Activated naive CD8-positive, alpha-beta T cell treated with anti-CD3 and anti-CD28 coated beads, Interleukin-2, amount 50 U/mL, for 16 hours (primary cell): ENCODE results near the gene RBPMS2.
"Not testable (repeated sequence)": the region's sequence is repeated elsewhere in the genome, so short reads cannot be mapped to it uniquely, and the experiment has no call there.

ENCODE experiments used
- DNase-seq: peaks from one replicate; pipeline ENCODE4 v3.0.0-alpha.2; 2020; ENCODE audit warnings: low read depth, low spot score

RBPMS2 gene

GRCh38 chr15:64775551-64776401, at the start of gene RBPMS2:
TSS of gene RBPMS2 (minus strand) at chr15:64775589. CDS start at chr15:64775319, 270 bp downstream.
- DNase-seq, result no peak

GRCh38 chr15:64824929-64825430, 49.6 kb upstream of the RBPMS2 start:
- DNase-seq, result no peak

GRCh38 chr15:64816452-64816851, 41.1 kb upstream of the RBPMS2 start:
- DNase-seq, result no peak

- not testable (repeated sequence) for DNase-seq
Observed at GRCh38 chr15:64814965-64815364, 39.6 kb upstream of the RBPMS2 start.

DNA sequence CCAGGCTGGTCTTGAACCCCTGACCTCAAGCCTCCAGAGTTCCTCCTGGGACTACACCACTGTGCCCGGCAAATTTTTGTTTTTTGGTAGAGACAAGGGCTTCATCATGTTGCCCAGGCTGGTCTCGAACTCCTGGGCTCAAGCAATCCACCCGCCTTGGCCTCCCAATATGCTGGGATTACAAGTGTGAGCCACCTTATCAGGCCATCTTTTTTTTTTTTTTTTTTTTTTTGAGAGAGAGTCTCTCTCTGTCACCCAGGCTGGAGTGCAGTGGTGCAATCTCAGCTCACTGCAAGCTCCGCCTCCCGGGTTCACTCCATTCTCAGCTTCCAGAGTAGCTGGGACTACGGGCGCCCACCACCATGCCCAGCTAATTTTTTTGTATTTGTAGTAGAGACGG, 38.9 kb upstream of the RBPMS2 start:
- not testable (repeated sequence) for DNase-seq

GRCh38 chr15:64813075-64813474, 37.7 kb upstream of the RBPMS2 start:
- no peak for DNase-seq

GRCh38 chr15:64810497-64811326, 35.3 kb upstream of the RBPMS2 start:
- DNase-seq, result no peak

- DNase-seq, result peak; percentile 32
Observed at GRCh38 chr15:64809649-64810496, 34.5 kb upstream of the RBPMS2 start.

GRCh38 chr15:64808785-64809453, 33.5 kb upstream of the RBPMS2 start:
- DNase-seq, result no peak

GRCh38 chr15:64807751-64808222, 32.4 kb upstream of the RBPMS2 start:
- DNase-seq, result no peak

- DNase-seq, result no peak
Observed at GRCh38 chr15:64807051-64807749, 31.8 kb upstream of the RBPMS2 start.

GRCh38 chr15:64806509-64806908, 31.1 kb upstream of the RBPMS2 start:
- no peak for DNase-seq

GRCh38 chr15:64804619-64805018, 29.2 kb upstream of the RBPMS2 start:
- DNase-seq, result no peak

GRCh38 chr15:64803526-64803925, 28.1 kb upstream of the RBPMS2 start:
- DNase-seq, result no peak

- no peak for DNase-seq
Observed at GRCh38 chr15:64800476-64800875, 25.1 kb upstream of the RBPMS2 start.

DNA sequence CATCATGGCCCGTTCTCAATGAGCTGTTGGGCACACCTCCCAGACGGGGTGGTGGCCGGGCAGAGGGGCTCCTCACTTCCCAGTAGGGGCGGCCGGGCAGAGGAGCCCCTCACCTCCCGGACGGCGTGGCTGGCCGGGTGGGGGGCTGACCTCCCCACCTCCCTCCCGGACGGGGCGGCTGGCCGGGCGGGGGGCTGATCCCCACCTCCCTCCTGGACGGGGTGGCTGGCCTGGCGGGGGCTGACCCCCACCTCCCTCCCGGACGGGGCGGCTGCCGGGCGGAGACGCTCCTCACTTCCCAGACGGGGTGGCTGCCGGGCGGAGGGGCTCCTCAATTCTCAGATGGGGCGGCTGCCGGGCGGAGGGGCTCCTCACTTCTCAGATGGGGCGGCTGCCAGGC, 23.5 kb upstream of the RBPMS2 start:
- DNase-seq, result not testable (repeated sequence)

DNA sequence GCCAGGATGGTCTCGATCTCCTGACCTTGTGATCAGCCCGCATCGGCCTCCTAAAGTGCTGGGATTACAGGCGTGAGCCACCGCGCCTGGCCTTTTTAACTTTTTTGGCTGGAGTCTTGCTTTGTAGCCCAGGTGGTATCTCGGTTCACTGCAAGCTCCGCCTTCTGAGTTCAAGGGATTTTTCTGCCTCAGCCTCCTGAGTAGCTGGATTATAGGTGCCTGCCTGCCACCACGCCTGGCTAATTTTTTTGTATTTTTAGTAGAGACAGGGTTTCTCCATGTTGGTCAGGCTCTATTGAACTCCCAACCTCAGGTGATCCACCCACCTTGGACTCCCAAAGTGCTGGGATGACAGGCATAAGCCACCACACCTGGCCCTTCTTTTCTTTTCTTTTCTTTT, 20.5 kb upstream of the RBPMS2 start:
- DNase-seq, result not testable (repeated sequence)

DNA sequence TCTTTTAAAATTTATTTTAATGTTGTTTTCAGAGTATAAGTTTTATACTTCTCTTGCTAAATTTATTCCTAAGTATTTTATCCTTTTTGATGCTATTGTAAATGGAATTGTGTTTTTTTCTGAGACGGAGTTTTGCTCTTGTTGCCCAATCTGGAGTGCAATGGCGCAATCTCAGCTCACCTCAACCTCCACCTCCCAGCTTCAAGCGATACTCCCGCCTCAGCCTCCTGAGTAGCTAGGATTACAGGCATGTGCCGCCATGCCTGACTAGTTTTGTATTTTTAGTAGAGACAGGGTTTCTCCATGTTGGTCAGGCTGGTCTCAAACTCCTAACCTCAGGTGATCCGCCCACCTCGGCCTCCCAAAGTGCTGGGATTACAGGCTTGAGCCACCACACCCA, 19.9 kb upstream of the RBPMS2 start:
- not testable (repeated sequence) for DNase-seq

DNA sequence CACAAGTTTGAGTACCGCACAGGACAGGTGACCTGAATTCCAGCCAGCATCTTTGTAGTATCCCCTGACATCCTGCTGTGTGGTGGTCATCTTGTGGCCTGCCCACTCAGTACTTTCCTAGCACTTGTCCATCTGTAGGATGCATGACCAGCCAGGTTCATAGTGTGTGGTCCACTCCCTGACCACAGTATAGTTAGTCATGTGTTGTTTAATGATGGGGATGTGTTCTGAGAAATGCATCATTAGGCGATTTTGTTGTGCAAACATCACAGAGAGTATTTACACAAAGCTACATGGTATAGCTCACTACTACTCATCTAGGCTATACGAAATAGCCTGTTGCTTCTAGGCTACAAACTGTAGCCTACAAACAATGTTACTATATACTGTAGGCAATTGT, 16.9 kb upstream of the RBPMS2 start:
- no peak for DNase-seq

- DNase-seq, result no peak
Observed at GRCh38 chr15:64791401-64791800, 16.0 kb upstream of the RBPMS2 start.
